ENCODE data around the gene RASSF3. TPM values are rescaled to one million over a fixed set of nuclear protein-coding genes. Genes with fewer than 3 reads are reported as not detected.

Gene RASSF3, protein sequence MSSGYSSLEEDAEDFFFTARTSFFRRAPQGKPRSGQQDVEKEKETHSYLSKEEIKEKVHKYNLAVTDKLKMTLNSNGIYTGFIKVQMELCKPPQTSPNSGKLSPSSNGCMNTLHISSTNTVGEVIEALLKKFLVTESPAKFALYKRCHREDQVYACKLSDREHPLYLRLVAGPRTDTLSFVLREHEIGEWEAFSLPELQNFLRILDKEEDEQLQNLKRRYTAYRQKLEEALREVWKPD
- 21.0 TPM for polyA plus RNA-seq (2013, experiment 1 of 2)
- polyA plus RNA-seq (2013, experiment 2 of 2) = 14.9 TPM

DNA sequence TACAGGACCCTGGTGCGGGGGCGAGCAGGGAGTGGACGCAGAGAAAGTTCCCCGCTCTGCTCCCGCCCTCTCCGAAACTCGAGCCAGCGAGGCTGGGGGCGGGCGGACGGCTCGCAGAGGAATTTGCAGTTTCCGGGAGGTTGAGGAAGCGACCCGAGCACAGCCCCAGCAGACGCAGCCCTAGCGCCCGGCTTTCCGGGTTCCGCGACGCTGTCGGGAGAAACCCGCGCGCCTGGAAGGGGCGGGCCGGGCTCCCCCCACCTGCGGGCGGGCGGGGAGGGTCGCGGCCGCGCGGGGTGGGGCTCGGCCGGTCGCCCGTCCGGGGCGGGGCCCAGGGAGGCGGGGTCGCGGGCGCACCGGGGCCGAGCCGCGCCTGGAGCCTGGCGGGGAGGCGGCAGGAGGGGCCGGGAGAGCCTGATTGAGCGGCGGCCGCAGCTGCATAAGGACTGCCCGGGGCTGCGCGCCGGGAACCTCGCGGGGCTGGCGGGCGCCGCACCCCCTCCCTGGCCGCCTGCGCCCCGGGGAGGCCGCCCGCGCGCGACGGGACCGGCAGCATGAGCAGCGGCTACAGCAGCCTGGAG lies at the start of gene RASSF3:
TSS of gene RASSF3 (plus strand) at position 417 of the 581 bp plus-strand sequence. CDS start at position 555, 138 bp downstream.
- Histone ChIP-seq H3K4me3 (ENCODE audit: extremely low read depth, insufficient read depth, low read length, poor library complexity, severe bottlenecking) (peak within 1 kb of the TSS; percentile 76), H3K9me3 (ENCODE audit: control insufficient read depth, low read length) (no peaks in the 10 kb centered on the region), H3K4me1 (ENCODE audit: control insufficient read depth, insufficient read depth, low read length, poor library complexity, severe bottlenecking) (peaks cover 2% of the 10 kb centered on the region), H3K27ac (ENCODE audit: low read depth, low read length, severe bottlenecking) (peak within 1 kb of the TSS; percentile 76), H3K36me3 (ENCODE audit: control insufficient read depth, insufficient read depth, low read length) (peaks cover 5% of the 10 kb centered on the region)
- WGBS, 2 experiments (ENCODE audit: insufficient coverage in 2 of 2) = 0% methylated on average over 48 to 52 of the region's 76 CpGs

DNA sequence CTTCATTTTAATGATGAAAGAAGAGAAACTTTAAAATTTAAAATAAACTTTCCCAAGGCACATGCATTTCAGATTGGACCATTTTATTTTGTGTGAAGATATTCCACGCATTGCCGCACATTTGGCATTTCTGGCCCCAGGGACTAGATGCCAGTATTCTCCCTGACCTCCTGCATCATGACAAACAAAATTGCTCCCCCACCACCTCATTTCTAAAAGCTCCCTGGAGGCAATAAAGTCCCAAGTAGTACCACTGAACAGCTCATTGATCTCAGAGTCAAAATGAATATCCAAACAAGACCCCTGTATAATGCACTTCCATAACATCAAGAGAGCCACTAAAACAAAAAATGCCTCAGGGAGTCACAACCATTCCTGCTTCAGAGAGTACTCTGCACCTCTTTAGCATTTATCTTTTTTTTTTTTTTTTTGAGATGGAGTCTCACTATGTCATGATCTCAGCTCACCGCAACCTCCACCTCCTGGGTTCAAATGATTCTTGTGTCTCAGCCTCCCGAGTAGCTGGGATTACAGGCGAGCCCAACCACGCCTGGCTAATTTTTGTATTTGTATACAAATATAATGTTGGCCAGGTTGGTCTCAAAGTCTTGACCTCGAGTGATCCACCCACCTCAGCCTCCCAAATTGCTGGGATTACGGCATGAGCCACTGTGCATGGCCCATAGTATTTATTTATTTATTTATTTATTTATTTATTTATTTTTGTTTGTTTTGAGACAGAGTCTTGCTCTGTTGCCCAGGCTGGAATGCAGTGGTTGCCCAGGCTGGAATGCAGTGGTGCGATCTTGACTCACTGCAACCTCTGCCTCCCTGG lies 48.8 kb upstream of the RASSF3 start:
- Histone ChIP-seq H3K4me1 (ENCODE audit: control insufficient read depth, insufficient read depth, low read length, poor library complexity, severe bottlenecking) (peaks cover 10% of the 10 kb centered on the region), H3K4me3 (ENCODE audit: extremely low read depth, insufficient read depth, low read length, poor library complexity, severe bottlenecking) (no peak overlapping the region), H3K36me3 (ENCODE audit: control insufficient read depth, insufficient read depth, low read length) (no peaks in the 10 kb centered on the region), H3K9me3 (ENCODE audit: control insufficient read depth, low read length) (no peaks in the 10 kb centered on the region), H3K27ac (ENCODE audit: low read depth, low read length, severe bottlenecking) (no peak overlapping the region)
- 83 to 100% methylated on average over 2 to 3 of the region's 9 CpGs for WGBS, 2 experiments (ENCODE audit: insufficient coverage in 2 of 2)

DNA sequence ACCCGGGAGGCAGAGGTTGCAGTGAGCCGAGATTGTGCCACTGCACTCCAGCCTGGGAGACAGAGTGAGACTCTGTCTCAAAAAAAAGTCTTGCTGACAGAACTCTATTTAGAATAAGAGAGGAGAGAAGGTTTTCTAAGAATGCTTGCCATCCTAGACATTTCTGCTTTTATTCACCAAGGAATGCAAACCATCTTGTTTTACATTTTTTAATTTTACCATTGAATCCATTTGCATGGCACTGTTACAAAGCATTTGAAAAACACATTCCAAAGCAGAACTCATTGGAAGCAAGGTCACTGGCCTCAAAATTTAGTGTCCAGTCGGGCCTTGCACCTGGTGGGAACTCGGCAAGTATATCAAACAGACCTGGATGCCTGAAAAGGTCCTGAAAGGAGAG lies 44.2 kb upstream of the RASSF3 start:
- peaks cover 8% of the 10 kb centered on the region for H3K4me1 ChIP-seq (ENCODE audit: control insufficient read depth, insufficient read depth, low read length, poor library complexity, severe bottlenecking)
- 87 to 96% methylated on average over 4 of the region's 4 CpGs for WGBS, 2 experiments (ENCODE audit: insufficient coverage in 2 of 2)

DNA sequence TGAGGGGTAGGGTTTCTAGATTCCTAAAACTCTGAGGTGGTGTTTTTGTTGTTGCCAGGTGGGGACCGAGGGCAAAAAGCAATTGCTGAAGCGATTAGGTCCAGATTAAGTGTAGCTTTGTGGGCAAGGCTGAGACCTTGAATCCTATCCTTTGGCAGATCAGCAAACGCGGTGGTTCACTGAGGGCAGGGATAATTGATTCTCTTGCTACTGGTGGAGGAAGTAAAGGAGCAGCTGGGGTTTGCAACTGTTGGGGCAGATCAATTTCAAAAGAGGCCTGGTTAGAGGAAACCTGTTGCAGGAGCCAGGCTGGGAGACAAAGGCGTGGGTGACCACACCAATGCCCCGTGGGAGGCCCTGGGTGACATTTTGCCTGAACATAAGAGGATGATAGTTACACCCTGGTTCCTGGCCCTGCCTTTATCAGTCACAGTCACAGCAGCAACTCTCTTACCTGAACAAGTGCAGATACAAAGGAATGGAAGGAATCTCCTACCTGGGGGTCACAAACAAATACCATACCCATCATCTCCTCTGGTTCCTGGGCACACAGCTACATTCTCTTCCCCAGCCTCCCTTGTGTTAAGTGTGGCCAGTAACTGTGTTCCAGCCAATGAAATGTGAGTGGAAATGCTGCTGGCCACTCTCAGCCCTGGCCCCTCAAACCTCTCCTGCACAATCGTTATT lies 43.3 kb upstream of the RASSF3 start:
- Histone ChIP-seq H3K4me1 (ENCODE audit: control insufficient read depth, insufficient read depth, low read length, poor library complexity, severe bottlenecking) (peaks cover 5% of the 10 kb centered on the region), H3K36me3 (ENCODE audit: control insufficient read depth, insufficient read depth, low read length) (no peaks in the 10 kb centered on the region), H3K27ac (ENCODE audit: low read depth, low read length, severe bottlenecking) (no peak overlapping the region), H3K4me3 (ENCODE audit: extremely low read depth, insufficient read depth, low read length, poor library complexity, severe bottlenecking) (no peak overlapping the region), H3K9me3 (ENCODE audit: control insufficient read depth, low read length) (no peaks in the 10 kb centered on the region)
- WGBS, 2 experiments (ENCODE audit: insufficient coverage in 2 of 2) = 83 to 84% methylated on average over 5 to 6 of the region's 7 CpGs

More for the DNA sequence above, 44.2 kb upstream of the RASSF3 start:
- Histone ChIP-seq H3K9me3 (ENCODE audit: control insufficient read depth, low read length) (no peaks in the 10 kb centered on the region), H3K36me3 (ENCODE audit: control insufficient read depth, insufficient read depth, low read length) (no peaks in the 10 kb centered on the region), H3K4me3 (ENCODE audit: extremely low read depth, insufficient read depth, low read length, poor library complexity, severe bottlenecking) (no peak overlapping the region), H3K27ac (ENCODE audit: low read depth, low read length, severe bottlenecking) (no peak overlapping the region)

DNA sequence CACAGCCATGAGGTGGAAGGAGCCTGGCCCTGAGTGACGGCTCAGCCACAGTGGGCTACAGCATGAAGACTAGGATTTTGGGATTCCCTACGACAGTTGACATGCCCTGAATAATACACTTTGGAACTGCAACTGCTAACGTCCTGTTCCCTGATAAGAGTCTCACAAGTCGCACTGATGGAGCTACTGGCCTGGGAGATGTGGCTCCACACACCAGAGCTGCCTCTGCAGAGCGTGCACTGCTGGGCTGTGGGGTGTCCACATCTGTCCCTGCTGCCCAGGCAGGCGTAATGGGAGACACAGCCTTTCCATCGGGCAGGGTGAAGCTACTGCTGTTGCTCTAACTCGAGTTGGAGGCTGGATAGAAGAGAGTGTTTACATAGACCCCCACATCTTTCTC lies 42.7 kb upstream of the RASSF3 start:
- WGBS, 2 experiments (ENCODE audit: insufficient coverage in 2 of 2) = 90 to 94% methylated on average over 4 to 6 of the region's 8 CpGs

DNA sequence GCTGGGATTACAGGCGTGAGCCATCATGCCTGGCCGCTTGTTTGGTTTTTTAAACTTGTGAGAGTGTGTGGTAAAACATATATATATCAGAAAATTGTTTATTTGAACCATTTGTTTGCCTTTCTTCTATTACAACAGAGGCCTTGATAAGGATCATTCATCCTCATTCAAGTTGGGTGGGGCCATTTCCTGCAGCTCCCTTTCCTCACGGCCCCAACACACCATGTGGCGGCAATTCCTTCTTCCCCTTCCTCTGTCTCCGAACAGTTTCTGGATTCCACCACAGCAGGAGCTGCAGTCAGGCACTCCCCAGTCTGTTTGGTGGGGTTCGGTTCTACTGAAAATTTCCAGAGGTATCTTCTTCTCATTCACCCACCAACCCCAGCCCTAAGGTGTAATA lies 42.0 kb upstream of the RASSF3 start:
- H3K4me3 ChIP-seq (ENCODE audit: extremely low read depth, insufficient read depth, low read length, poor library complexity, severe bottlenecking) = no peak overlapping the region
- no peaks in the 10 kb centered on the region for H3K9me3 ChIP-seq (ENCODE audit: control insufficient read depth, low read length)
- WGBS, 2 experiments (ENCODE audit: insufficient coverage in 2 of 2) = 68 to 86% methylated on average over 2 to 4 of the region's 6 CpGs

More for the DNA sequence above, 42.7 kb upstream of the RASSF3 start:
- no peak overlapping the region for H3K4me3 ChIP-seq (ENCODE audit: extremely low read depth, insufficient read depth, low read length, poor library complexity, severe bottlenecking)
- no peaks in the 10 kb centered on the region for H3K36me3 ChIP-seq (ENCODE audit: control insufficient read depth, insufficient read depth, low read length)
- peaks cover 5% of the 10 kb centered on the region for H3K4me1 ChIP-seq (ENCODE audit: control insufficient read depth, insufficient read depth, low read length, poor library complexity, severe bottlenecking)
- H3K9me3 ChIP-seq (ENCODE audit: control insufficient read depth, low read length) = no peaks in the 10 kb centered on the region
- H3K27ac ChIP-seq (ENCODE audit: low read depth, low read length, severe bottlenecking) = no peak overlapping the region

DNA sequence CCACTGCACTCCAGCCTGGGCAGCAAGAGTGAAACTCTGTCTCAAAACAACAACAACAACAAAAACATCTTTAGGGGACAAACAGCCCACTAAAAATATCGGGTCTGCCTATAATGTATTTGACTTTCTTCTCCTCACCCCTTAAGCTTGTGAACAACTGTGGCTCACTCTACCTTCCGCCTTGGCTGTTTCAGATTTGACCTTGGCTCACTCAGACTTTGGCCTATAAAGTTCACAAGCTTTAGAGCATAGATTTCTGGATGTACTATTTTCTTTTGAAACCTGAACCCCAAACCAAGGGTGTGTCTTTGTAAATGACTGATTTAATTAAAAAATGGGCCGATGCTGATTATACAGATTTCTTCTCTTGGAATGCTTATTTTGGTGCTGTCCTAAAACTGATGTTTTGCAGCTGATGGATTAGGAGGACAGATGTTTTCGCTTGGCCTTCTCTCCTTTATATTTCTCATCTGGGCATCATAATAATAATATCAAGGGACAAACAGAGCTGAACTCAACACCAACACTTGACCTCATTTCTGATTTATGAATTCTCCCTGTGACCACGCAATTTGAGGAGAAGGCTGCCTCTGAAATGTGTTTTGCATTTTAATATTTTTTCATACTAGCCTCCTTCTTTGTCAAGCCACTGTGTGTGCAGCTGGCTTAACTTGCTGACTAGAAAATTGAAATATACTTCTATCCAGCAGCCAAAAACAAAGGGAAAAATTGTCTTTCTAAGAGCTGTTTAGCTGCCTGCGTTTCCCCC lies 40.2 kb upstream of the RASSF3 start:
- 93 to 100% methylated on average over 2 to 4 of the region's 6 CpGs for WGBS, 2 experiments (ENCODE audit: insufficient coverage in 2 of 2)
- H3K4me3 ChIP-seq (ENCODE audit: extremely low read depth, insufficient read depth, low read length, poor library complexity, severe bottlenecking) = no peak overlapping the region
- no peak overlapping the region for H3K27ac ChIP-seq (ENCODE audit: low read depth, low read length, severe bottlenecking)
- H3K36me3 ChIP-seq (ENCODE audit: control insufficient read depth, insufficient read depth, low read length) = no peaks in the 10 kb centered on the region
- peaks cover 5% of the 10 kb centered on the region for H3K4me1 ChIP-seq (ENCODE audit: control insufficient read depth, insufficient read depth, low read length, poor library complexity, severe bottlenecking)
- H3K9me3 ChIP-seq (ENCODE audit: control insufficient read depth, low read length) = peaks cover 8% of the 10 kb centered on the region

More for the DNA sequence above, 42.0 kb upstream of the RASSF3 start:
- Histone ChIP-seq H3K4me1 (ENCODE audit: control insufficient read depth, insufficient read depth, low read length, poor library complexity, severe bottlenecking) (peaks cover 5% of the 10 kb centered on the region), H3K36me3 (ENCODE audit: control insufficient read depth, insufficient read depth, low read length) (no peaks in the 10 kb centered on the region), H3K27ac (ENCODE audit: low read depth, low read length, severe bottlenecking) (no peak overlapping the region)

DNA sequence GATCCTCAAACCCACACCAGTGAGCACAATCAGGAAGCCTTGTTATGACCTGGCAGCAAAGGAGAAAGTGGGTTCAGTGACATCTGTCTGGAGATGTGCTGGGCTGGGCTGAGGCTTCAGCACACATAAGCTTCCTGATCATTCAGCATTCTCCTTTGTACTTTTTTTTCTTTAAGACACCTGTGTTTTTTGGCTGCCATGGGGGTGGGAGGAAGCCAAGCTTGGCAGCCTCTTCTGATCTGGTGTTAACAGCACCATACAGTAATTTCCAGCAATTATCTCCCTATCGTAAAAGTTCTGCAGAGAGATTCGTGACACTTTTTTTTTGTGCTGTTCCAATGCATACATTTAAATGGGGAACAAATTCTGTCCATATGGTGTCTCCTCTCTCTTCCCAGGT lies 38.9 kb upstream of the RASSF3 start:
- WGBS, 2 experiments (ENCODE audit: insufficient coverage in 2 of 2) = 93% methylated on average over 2 of the region's 2 CpGs; no CpG with 5 or more reads in 1 of the 2 experiments
- H3K4me1 ChIP-seq (ENCODE audit: control insufficient read depth, insufficient read depth, low read length, poor library complexity, severe bottlenecking) = peaks cover 5% of the 10 kb centered on the region
- H3K27ac ChIP-seq (ENCODE audit: low read depth, low read length, severe bottlenecking) = no peak overlapping the region
- no peak overlapping the region for H3K4me3 ChIP-seq (ENCODE audit: extremely low read depth, insufficient read depth, low read length, poor library complexity, severe bottlenecking)
- no peaks in the 10 kb centered on the region for H3K36me3 ChIP-seq (ENCODE audit: control insufficient read depth, insufficient read depth, low read length)
- peaks cover 13% of the 10 kb centered on the region for H3K9me3 ChIP-seq (ENCODE audit: control insufficient read depth, low read length)

DNA sequence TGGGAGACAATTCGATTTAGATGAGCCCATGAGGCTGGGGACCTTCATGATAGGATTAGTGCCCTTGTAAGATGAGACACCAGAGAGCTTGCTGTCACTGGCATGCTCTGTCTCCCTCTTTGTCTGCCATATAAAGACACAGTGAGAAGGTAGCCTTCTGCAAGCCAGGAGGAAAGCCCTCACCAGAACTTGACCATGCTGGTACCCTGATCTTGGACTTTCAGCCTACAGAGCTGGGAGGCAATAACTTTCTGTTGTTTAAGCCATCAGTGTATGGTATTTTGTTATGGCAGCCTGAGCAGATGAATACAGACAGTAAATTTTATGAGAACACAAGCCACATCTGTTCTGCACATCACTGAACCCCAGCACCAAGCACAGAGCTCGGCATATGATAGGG lies 38.1 kb upstream of the RASSF3 start:
- peaks cover 13% of the 10 kb centered on the region for H3K9me3 ChIP-seq (ENCODE audit: control insufficient read depth, low read length)
- no peak overlapping the region for H3K4me3 ChIP-seq (ENCODE audit: extremely low read depth, insufficient read depth, low read length, poor library complexity, severe bottlenecking)
- WGBS, 2 experiments (ENCODE audit: insufficient coverage in 2 of 2) = 43% methylated on average over 1 of the region's 2 CpGs; no CpG with 5 or more reads in 1 of the 2 experiments
- no peaks in the 10 kb centered on the region for H3K4me1 ChIP-seq (ENCODE audit: control insufficient read depth, insufficient read depth, low read length, poor library complexity, severe bottlenecking)
- no peaks in the 10 kb centered on the region for H3K36me3 ChIP-seq (ENCODE audit: control insufficient read depth, insufficient read depth, low read length)
- no peak overlapping the region for H3K27ac ChIP-seq (ENCODE audit: low read depth, low read length, severe bottlenecking)

DNA sequence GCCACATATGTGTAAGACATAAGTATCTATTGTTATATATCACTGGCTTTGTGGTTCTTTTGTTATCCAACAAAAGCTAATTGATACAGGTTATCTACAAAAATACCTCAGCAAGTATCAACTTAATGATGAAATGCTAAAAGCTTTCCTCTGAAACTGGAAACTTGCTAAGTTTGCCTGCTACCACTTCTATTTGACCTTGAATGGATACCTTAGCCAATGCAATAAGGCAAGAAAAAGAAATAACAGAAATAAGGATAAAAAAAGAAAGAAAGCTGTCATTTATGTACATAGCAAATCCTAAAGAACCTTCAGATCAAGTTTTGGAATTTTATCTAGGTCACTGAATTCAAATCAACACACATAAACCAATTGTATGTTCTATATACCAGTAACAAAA lies 35.5 kb upstream of the RASSF3 start:
- Histone ChIP-seq H3K4me1 (ENCODE audit: control insufficient read depth, insufficient read depth, low read length, poor library complexity, severe bottlenecking) (no peaks in the 10 kb centered on the region), H3K4me3 (ENCODE audit: extremely low read depth, insufficient read depth, low read length, poor library complexity, severe bottlenecking) (no peak overlapping the region), H3K36me3 (ENCODE audit: control insufficient read depth, insufficient read depth, low read length) (no peaks in the 10 kb centered on the region), H3K9me3 (ENCODE audit: control insufficient read depth, low read length) (peaks cover 13% of the 10 kb centered on the region), H3K27ac (ENCODE audit: low read depth, low read length, severe bottlenecking) (no peak overlapping the region)

Measured in mesodermal cell (in vitro differentiated cells).